ENCODE results near the gene FRYL.

GRCh38 chr4:48620093-48620492 is 160.0 kb downstream of the FRYL start:
- TF ChIP-seq CTCF (conservative IDR thresholded peaks at IDR 0.05; ENCODE audit: low read length) (no peak), EZH2phosphoT487 (IDR thresholded peaks at IDR 0.05; ENCODE audit: borderline replicate concordance) (no peak)

All from Loucy (cell line).